ENCODE data around the gene SLC9A9. TPM values are rescaled to one million over a fixed set of nuclear protein-coding genes. Genes with fewer than 3 reads are reported as not detected.

SLC9A9 gene
- total RNA-seq, 4 donors from 2014 or later = 1.7 to 8.2 (median 3.6) TPM

DNA sequence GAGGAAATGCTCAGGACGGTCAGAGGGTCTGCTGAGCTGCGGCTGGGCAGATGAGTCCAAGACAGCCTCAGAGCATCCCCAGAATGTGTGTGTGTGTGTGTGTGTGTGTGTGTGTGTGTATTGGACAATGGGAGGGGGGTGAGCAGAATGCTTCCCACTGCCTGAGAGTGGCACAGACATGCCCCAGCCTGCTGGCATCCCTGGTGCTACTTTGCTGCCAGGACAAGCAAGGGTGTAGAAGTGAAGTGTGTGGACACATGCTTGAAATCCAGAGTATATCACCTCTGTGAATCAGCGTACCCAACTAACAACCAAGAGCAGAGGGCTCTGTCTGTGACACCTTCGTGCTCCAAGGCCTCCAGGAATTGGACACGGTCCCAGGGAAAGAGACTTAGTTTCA, 76.3 kb downstream of the SLC9A9 start:
- in situ Hi-C loops (cut with MboI; ENCODE audit: low sequenced_read_pairs in 4 of 4) = loop anchor here in 1 of 4 donors (5.0 kb wide), 1 partner anchor 180 kb away; no protein-coding TSS in a partner anchor
- ATAC-seq (no peak), DNase-seq (no peak)
- intact Hi-C loops (cut with DNase I; ENCODE audit: low total_unique reads) = no loop called here
- H3K27me3 ChIP-seq = no peaks in the 10 kb centered on the region
- H3K4me3 ChIP-seq = no peak overlapping the region
- no peak overlapping the region for H3K27ac ChIP-seq
- TF ChIP-seq CTCF (IDR thresholded peaks at IDR 0.05 in 4 of 5, conservative IDR thresholded peaks at IDR 0.05 in 1 of 5) = no peak
- TF ChIP-seq POLR2A (IDR thresholded peaks at IDR 0.05) = no peak
- no peaks in the 10 kb centered on the region for H3K9me3 ChIP-seq
- H3K4me1 ChIP-seq = no peaks in the 10 kb centered on the region
- no peaks in the 10 kb centered on the region for H3K36me3 ChIP-seq

GRCh38 chr3:143771258-143771657, 77.0 kb downstream of the SLC9A9 start:
- no peaks in the 10 kb centered on the region for H3K36me3 ChIP-seq
- no peak for ATAC-seq
- DNase-seq = no peak
- H3K4me1 ChIP-seq = no peaks in the 10 kb centered on the region
- H3K4me3 ChIP-seq = no peak overlapping the region
- intact Hi-C loops (cut with DNase I; ENCODE audit: low total_unique reads) (no loop called here), in situ Hi-C loops (cut with MboI; ENCODE audit: low sequenced_read_pairs in 4 of 4) (loop anchor here in 1 of 4 donors (5.0 kb wide), 1 partner anchor 181 kb away; no protein-coding TSS in a partner anchor)
- no peak overlapping the region for H3K27ac ChIP-seq
- H3K9me3 ChIP-seq = no peaks in the 10 kb centered on the region
- TF ChIP-seq CTCF (IDR thresholded peaks at IDR 0.05 in 4 of 5, conservative IDR thresholded peaks at IDR 0.05 in 1 of 5) (no peak), POLR2A (IDR thresholded peaks at IDR 0.05) (no peak)
- H3K27me3 ChIP-seq = no peaks in the 10 kb centered on the region

DNA sequence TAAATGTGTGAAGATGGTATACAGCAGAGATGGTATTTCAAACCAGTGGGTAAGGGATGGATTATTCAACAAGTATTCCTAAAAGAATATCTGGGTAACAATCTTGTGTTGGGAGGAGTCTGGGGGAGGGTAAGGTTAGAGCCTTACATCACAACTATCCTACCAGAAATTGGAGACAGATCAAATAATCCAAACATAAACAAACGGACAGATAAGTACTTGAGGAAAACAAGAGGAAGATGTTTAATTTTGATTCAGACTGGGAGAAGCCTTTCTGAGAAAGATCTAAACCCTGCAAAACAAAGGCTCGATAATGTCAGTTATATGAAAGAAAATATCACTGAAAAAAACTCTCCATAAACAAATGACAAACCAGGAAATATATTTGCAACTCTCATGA, 77.9 kb downstream of the SLC9A9 start:
- in situ Hi-C loops (cut with MboI; ENCODE audit: low sequenced_read_pairs in 4 of 4) = loop anchor here in 1 of 4 donors (5.0 kb wide), 1 partner anchor 182 kb away; no protein-coding TSS in a partner anchor
- ATAC-seq = no peak
- H3K4me3 ChIP-seq = no peak overlapping the region
- H3K9me3 ChIP-seq = no peaks in the 10 kb centered on the region
- H3K27me3 ChIP-seq = no peaks in the 10 kb centered on the region
- H3K27ac ChIP-seq = no peak overlapping the region
- no peak for TF ChIP-seq CTCF (IDR thresholded peaks at IDR 0.05 in 4 of 5, conservative IDR thresholded peaks at IDR 0.05 in 1 of 5)
- TF ChIP-seq POLR2A (IDR thresholded peaks at IDR 0.05) = no peak
- no peaks in the 10 kb centered on the region for H3K36me3 ChIP-seq
- intact Hi-C loops (cut with DNase I; ENCODE audit: low total_unique reads) = no loop called here
- no peak for DNase-seq
- H3K4me1 ChIP-seq = no peaks in the 10 kb centered on the region

GRCh38 chr3:143769616-143770015, 78.7 kb downstream of the SLC9A9 start:
- TF ChIP-seq POLR2A (IDR thresholded peaks at IDR 0.05) (no peak), CTCF (IDR thresholded peaks at IDR 0.05 in 4 of 5, conservative IDR thresholded peaks at IDR 0.05 in 1 of 5) (no peak)
- H3K4me3 ChIP-seq = no peak overlapping the region
- no peaks in the 10 kb centered on the region for H3K4me1 ChIP-seq
- H3K9me3 ChIP-seq = no peaks in the 10 kb centered on the region
- H3K36me3 ChIP-seq = no peaks in the 10 kb centered on the region
- intact Hi-C loops (cut with DNase I; ENCODE audit: low total_unique reads) (no loop called here), in situ Hi-C loops (cut with MboI; ENCODE audit: low sequenced_read_pairs in 4 of 4) (loop anchor here in 1 of 4 donors (5.0 kb wide), 1 partner anchor 183 kb away; no protein-coding TSS in a partner anchor)
- DNase-seq (no peak), ATAC-seq (no peak)
- H3K27me3 ChIP-seq = no peaks in the 10 kb centered on the region
- H3K27ac ChIP-seq = no peak overlapping the region

GRCh38 chr3:143764840-143765239, 83.4 kb downstream of the SLC9A9 start:
- ATAC-seq (no peak), DNase-seq (no peak)
- in situ Hi-C loops (cut with MboI; ENCODE audit: low sequenced_read_pairs in 4 of 4) (no loop called here), intact Hi-C loops (cut with DNase I; ENCODE audit: low total_unique reads) (no loop called here)
- no peaks in the 10 kb centered on the region for H3K36me3 ChIP-seq
- no peak overlapping the region for H3K27ac ChIP-seq
- H3K27me3 ChIP-seq = no peaks in the 10 kb centered on the region
- no peaks in the 10 kb centered on the region for H3K9me3 ChIP-seq
- H3K4me3 ChIP-seq = no peak overlapping the region
- no peaks in the 10 kb centered on the region for H3K4me1 ChIP-seq
- TF ChIP-seq CTCF (IDR thresholded peaks at IDR 0.05 in 4 of 5, conservative IDR thresholded peaks at IDR 0.05 in 1 of 5) (no peak), POLR2A (IDR thresholded peaks at IDR 0.05) (no peak)
